Liver (tissue), 9 donors: Measurements from ENCODE around the gene NEUROG3. TPM values are rescaled to one million over a fixed set of nuclear protein-coding genes. Genes with fewer than 3 reads are reported as not detected.

Source experiments
- DNase-seq: peaks from one replicate; pipeline ENCODE4 v3.0.0-alpha.2; 2017; ENCODE audit warnings: low spot score
- H3K27ac ChIP-seq, 2 donors: one replicate each; pipeline ENCODE4 v1.7.0; 2013; ENCODE audit warnings: inconsistent platforms in 2 of 2, low read length in 2 of 2, control low read depth in 1 of 2, low read depth in 1 of 2, mild to moderate bottlenecking in 1 of 2
- H3K27me3 ChIP-seq, 4 donors: one replicate each; pipeline versions ENCODE4 v1.6.1 to v1.7.0; 2013; ENCODE audit warnings: low read length in 3 of 4, inconsistent platforms in 1 of 4, mild to moderate bottlenecking in 1 of 4, moderate library complexity in 1 of 4; ENCODE audit not compliant: control insufficient read depth in 4 of 4, insufficient read depth in 4 of 4
- H3K36me3 ChIP-seq, 4 donors: one replicate each; pipeline versions ENCODE4 v1.6.1 to v1.7.0; 2013; ENCODE audit warnings: low read length in 3 of 4, mild to moderate bottlenecking in 3 of 4, low read depth in 1 of 4, moderate library complexity in 1 of 4; ENCODE audit not compliant: control insufficient read depth in 4 of 4, insufficient read depth in 3 of 4
- H3K4me1 ChIP-seq, 4 donors: one replicate each; pipeline versions ENCODE4 v1.6.1 to v1.7.0; 2013; ENCODE audit warnings: low read length in 3 of 4, mild to moderate bottlenecking in 3 of 4, moderate library complexity in 1 of 4; ENCODE audit not compliant: control insufficient read depth in 4 of 4, insufficient read depth in 4 of 4
- H3K4me3 ChIP-seq, 3 donors: one replicate each; pipeline versions ENCODE4 v1.6.1 to v1.7.0; 2013; ENCODE audit warnings: low read length in 3 of 3, control low read depth in 1 of 3, low read depth in 1 of 3, mild to moderate bottlenecking in 1 of 3
- H3K9ac ChIP-seq, 2 donors: one replicate each; pipeline ENCODE4 v1.7.0; 2013; ENCODE audit warnings: low read length in 2 of 2, mild to moderate bottlenecking in 2 of 2, moderate library complexity in 2 of 2, control low read depth in 1 of 2, low read depth in 1 of 2
- H3K9me3 ChIP-seq, 4 donors: one replicate each; pipeline versions ENCODE4 v1.6.1 to v1.7.0; 2013; ENCODE audit warnings: low read length in 3 of 4; ENCODE audit not compliant: control insufficient read depth in 4 of 4
- ATF3 ChIP-seq: IDR thresholded peaks from 2 replicates; pipeline ENCODE4 v1.6.1; 2016; ENCODE audit warnings: antibody characterized with exemption
- CTCF ChIP-seq: fragments of 150-350 bp; IDR thresholded peaks from 2 replicates; pipeline ENCODE4 v1.5.1; 2017; ENCODE audit warnings: improper control_type of control experiment, low read depth, low read length; ENCODE audit not compliant: missing input control
- EGR1 ChIP-seq, 2 donors: IDR thresholded peaks; 2 replicates each; pipeline ENCODE4 v1.6.1; 2016 to 2018; ENCODE audit warnings: antibody characterized with exemption in 2 of 2, low read depth in 2 of 2
- FOXA1 ChIP-seq: IDR thresholded peaks from 2 replicates; pipeline ENCODE4 v1.6.1; 2016; ENCODE audit warnings: antibody characterized with exemption
- FOXA2 ChIP-seq: IDR thresholded peaks from 2 replicates; pipeline ENCODE4 v1.6.1; 2016; ENCODE audit warnings: antibody characterized with exemption
- GABPA ChIP-seq, 2 donors: IDR thresholded peaks in 1 of 2; conservative IDR thresholded peaks in 1 of 2; 2 replicates each; pipeline ENCODE4 v1.6.1; 2016; ENCODE audit warnings: antibody characterized with exemption in 2 of 2, mild to moderate bottlenecking in 1 of 2, moderate library complexity in 1 of 2
- HNF4A ChIP-seq, 2 donors: conservative IDR thresholded peaks; 2 replicates each; pipeline ENCODE4 v1.6.1; 2016; ENCODE audit warnings: antibody characterized with exemption in 2 of 2, mild to moderate bottlenecking in 2 of 2
- HNF4G ChIP-seq: IDR thresholded peaks from 2 replicates; pipeline ENCODE4 v1.6.1; 2016; ENCODE audit warnings: antibody characterized with exemption
- JUND ChIP-seq, 2 donors: IDR thresholded peaks; 2 replicates each; pipeline ENCODE4 v1.6.1; 2016; ENCODE audit warnings: antibody characterized with exemption in 2 of 2
- MAX ChIP-seq: IDR thresholded peaks from 2 replicates; pipeline ENCODE4 v1.6.1; 2016; ENCODE audit warnings: antibody characterized with exemption
- NR2F2 ChIP-seq: IDR thresholded peaks from 2 replicates; pipeline ENCODE4 v1.6.1; 2016; ENCODE audit warnings: antibody characterized with exemption
- SP1 ChIP-seq: IDR thresholded peaks from 2 replicates; pipeline ENCODE4 v1.6.1; 2018; ENCODE audit warnings: antibody characterized with exemption, mild to moderate bottlenecking
- TAF1 ChIP-seq: conservative IDR thresholded peaks from 2 replicates; pipeline ENCODE4 v1.6.1; 2016; ENCODE audit warnings: antibody characterized with exemption, mild to moderate bottlenecking
- YY1 ChIP-seq: IDR thresholded peaks from 2 replicates; pipeline ENCODE4 v1.6.1; 2016; ENCODE audit warnings: antibody characterized with exemption, mild to moderate bottlenecking
- whole genome bisulfite sequencing: extraction: QIAGEN DNeasy Blood & Tissue Kit; methylation state at CpG from one replicate; pipeline ENCODE4 v1.1.7; 2013; 5-methylcytosine and 5-hydroxymethylcytosine counted together
- polyA plus RNA-seq, 2 donors: library from polyadenylated mRNA; stranded (reverse) in 1 of 2; unstranded in 1 of 2; fragments of 200-250 nt in 1 of 2; fragments of >200 nt in 1 of 2; fragmentation: Nextera tagmentation in 1 of 2; extraction: Ambion mirVana in 1 of 2; gene quantifications; one replicate each; pipeline versions ENCODE4 v1.2.1 to v1.2.3, GENCODE V29; 2013 to 2015
- total RNA-seq, 2 donors: library from RNA; depleted of rRNA; stranded (reverse); fragments of >200 nt; gene quantifications; one replicate each; pipeline ENCODE4 v1.2.3, GENCODE V29; 2014
- TF ChIP-seq, protein P1 (sequence below): IDR thresholded peaks from 2 replicates; pipeline ENCODE4 v1.6.1; 2016; ENCODE audit warnings: antibody characterized with exemption
- TF ChIP-seq, protein P2 (sequence below): IDR thresholded peaks from 2 replicates; pipeline ENCODE4 v1.6.1; 2016; ENCODE audit warnings: antibody characterized with exemption, mild to moderate bottlenecking
- donor health status: healthy.
- donor health status: healthy.
- donor health status: healthy.
- donor health status: healthy.
- donor health status: healthy.

NEUROG3 gene
- total and polyA plus RNA-seq, 4 donors: not detected

DNA sequence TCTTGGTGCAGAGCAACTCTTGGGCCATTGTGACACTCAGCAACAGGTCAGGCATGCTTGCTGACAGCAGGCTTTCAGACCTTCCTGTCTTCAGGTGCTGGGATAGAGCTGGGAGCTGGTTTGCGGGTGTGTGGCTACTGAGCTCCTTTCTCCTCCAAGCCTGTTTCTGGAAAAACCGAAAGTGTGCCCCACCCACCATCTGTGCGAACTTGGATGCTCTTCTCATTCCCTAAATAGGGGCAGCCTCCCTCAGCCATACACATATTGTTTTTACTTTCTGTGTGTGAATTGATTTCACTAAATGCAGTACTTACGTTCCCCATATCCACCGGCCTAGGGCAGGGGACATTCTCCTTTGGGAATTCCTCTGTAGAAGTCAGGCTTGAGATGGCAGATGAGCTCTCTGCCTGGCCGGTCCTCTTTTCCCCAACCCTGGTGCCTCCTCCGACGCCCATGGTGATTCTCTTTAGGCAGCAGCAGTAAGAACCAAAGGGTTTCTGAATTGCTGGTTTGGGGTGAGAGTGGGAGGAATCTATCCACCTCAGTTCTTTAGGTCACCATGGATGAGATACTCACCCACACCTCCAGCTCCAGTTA is 6.3 kb upstream of the NEUROG3 start:
- Histone ChIP-seq H3K27me3 (peaks cover 0 to 26% (median 2%) of the 10 kb centered on the region in 4 donors), H3K9me3 (no peaks in the 10 kb centered on the region), H3K4me3 (no peak overlapping the region), H3K4me1 (peaks cover 0 to 12% (median 3%) of the 10 kb centered on the region in 4 donors), H3K27ac (no peak overlapping the region), H3K9ac (no peak overlapping the region), H3K36me3 (no peaks in the 10 kb centered on the region)
- TF ChIP-seq ATF3 (no peak), SP1 (no peak), MAX (no peak), GABPA (IDR thresholded peaks at IDR 0.05 in 1 of 2, conservative IDR thresholded peaks at IDR 0.05 in 1 of 2) (no peak)
- WGBS: 16% methylated on average over 8 of the region's 8 CpGs
- no peak for DNase-seq

DNA sequence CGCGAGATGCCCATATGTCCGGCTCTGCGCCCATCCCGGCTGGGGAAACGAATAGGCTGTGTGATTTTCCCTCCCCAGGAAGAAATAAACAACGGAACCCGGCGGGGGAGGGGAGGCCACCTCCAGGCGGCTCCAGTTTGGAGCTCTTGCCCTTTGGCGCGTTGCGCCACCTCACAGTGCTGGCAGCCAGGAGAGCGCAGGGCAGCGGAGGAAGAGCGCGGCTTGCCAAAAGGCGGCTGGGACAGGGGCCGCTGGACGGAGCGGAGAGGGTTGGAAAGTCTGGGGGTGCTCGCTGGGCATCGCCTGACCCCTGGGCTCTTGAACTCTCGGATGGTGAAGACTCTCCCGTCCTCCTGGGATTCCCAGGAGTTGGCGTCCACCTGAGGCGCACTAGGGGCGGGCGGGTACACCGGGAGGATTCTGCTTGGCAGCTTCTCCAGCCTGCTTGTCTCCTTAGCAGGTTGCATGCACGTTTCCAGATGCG is 5.3 kb upstream of the NEUROG3 start:
- peaks cover 0 to 26% (median 2%) of the 10 kb centered on the region in 4 donors for H3K27me3 ChIP-seq
- no peaks in the 10 kb centered on the region for H3K36me3 ChIP-seq
- H3K4me1 ChIP-seq: peaks cover 0 to 15% (median 3%) of the 10 kb centered on the region in 4 donors
- no peak overlapping the region for H3K27ac ChIP-seq
- H3K9me3 ChIP-seq: no peaks in the 10 kb centered on the region
- TF ChIP-seq FOXA1 (no peak), HNF4A (conservative IDR thresholded peaks at IDR 0.05) (peak in 1 of 2 donors; percentile 18)
- no peak overlapping the region for H3K9ac ChIP-seq
- H3K4me3 ChIP-seq: no peak overlapping the region
- DNase-seq: no peak
- WGBS: 4% methylated on average over 32 of the region's 32 CpGs

DNA sequence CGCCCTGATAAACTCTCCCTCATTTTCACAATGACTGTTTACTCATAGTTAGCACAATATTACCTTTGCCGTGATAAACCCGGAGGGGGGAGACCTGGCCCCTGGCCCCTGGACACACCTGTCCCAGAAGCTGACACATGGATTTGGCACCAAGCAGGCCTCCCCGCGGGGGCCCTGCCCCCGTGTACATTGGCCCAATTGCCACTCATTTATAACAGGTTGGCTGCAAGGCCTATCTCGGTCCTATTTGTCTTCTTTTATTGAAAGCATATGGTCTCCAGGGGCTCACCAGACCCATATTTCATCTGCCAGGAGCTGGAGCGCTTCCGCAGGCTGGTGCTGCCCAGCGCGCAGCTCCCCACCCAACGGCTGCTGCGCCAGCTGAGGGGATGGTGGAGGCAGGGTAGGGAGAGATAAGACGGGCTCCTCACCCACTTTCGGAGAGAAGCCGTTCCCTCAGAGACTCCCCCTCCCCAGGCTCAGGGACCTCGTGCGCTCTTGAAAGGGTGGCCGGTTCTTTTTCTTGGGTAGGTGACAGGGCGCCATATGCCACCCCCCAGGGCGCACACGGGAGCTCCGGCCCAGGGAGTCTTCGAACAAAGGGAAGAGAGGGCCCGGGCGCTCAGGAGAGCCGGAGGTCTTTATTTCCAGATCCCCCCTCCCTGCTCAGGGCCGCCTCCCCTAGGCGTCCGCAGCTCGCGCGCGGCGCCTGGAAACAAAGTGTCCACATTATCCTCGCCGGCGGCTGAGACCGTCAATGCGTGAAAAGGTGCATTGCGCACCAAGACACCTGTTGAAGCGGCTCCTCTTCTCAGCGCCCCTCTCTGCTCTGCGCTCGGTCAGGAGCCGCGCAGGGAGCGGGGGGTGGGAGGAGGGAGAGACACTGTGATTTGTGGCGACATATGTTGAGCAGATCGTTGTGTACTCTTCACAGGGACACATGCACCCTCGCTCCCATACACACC is 4.3 kb upstream of the NEUROG3 start:
- H3K36me3 ChIP-seq: no peaks in the 10 kb centered on the region
- no peak overlapping the region for H3K27ac ChIP-seq
- no peak for DNase-seq
- no peak overlapping the region for H3K9ac ChIP-seq
- 3% methylated on average over 51 of the region's 51 CpGs for WGBS
- H3K4me3 ChIP-seq: no peak overlapping the region
- peaks cover 0 to 34% (median 4%) of the 10 kb centered on the region in 4 donors for H3K27me3 ChIP-seq
- H3K9me3 ChIP-seq: no peaks in the 10 kb centered on the region
- H3K4me1 ChIP-seq: peaks cover 0 to 25% (median 6%) of the 10 kb centered on the region in 4 donors
- TF ChIP-seq HNF4A (conservative IDR thresholded peaks at IDR 0.05): no peak
- TF ChIP-seq CTCF: no peak
- no peak for TF ChIP-seq ATF3
- TF ChIP-seq JUND (IDR thresholded peaks at IDR 0.05): no peak
- TF ChIP-seq HNF4G: no peak
- TF ChIP-seq FOXA2: no peak
- no peak for TF ChIP-seq GABPA (IDR thresholded peaks at IDR 0.05 in 1 of 2, conservative IDR thresholded peaks at IDR 0.05 in 1 of 2)
- no peak for TF ChIP-seq EGR1 (IDR thresholded peaks at IDR 0.05; ENCODE audit: low read depth in 2 of 2)
- TF ChIP-seq, protein P1, sequence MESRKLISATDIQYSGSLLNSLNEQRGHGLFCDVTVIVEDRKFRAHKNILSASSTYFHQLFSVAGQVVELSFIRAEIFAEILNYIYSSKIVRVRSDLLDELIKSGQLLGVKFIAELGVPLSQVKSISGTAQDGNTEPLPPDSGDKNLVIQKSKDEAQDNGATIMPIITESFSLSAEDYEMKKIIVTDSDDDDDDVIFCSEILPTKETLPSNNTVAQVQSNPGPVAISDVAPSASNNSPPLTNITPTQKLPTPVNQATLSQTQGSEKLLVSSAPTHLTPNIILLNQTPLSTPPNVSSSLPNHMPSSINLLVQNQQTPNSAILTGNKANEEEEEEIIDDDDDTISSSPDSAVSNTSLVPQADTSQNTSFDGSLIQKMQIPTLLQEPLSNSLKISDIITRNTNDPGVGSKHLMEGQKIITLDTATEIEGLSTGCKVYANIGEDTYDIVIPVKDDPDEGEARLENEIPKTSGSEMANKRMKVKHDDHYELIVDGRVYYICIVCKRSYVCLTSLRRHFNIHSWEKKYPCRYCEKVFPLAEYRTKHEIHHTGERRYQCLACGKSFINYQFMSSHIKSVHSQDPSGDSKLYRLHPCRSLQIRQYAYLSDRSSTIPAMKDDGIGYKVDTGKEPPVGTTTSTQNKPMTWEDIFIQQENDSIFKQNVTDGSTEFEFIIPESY: no peak
- no peak for TF ChIP-seq NR2F2
- no peak for TF ChIP-seq FOXA1
- TF ChIP-seq YY1: no peak
- TF ChIP-seq, protein P2, sequence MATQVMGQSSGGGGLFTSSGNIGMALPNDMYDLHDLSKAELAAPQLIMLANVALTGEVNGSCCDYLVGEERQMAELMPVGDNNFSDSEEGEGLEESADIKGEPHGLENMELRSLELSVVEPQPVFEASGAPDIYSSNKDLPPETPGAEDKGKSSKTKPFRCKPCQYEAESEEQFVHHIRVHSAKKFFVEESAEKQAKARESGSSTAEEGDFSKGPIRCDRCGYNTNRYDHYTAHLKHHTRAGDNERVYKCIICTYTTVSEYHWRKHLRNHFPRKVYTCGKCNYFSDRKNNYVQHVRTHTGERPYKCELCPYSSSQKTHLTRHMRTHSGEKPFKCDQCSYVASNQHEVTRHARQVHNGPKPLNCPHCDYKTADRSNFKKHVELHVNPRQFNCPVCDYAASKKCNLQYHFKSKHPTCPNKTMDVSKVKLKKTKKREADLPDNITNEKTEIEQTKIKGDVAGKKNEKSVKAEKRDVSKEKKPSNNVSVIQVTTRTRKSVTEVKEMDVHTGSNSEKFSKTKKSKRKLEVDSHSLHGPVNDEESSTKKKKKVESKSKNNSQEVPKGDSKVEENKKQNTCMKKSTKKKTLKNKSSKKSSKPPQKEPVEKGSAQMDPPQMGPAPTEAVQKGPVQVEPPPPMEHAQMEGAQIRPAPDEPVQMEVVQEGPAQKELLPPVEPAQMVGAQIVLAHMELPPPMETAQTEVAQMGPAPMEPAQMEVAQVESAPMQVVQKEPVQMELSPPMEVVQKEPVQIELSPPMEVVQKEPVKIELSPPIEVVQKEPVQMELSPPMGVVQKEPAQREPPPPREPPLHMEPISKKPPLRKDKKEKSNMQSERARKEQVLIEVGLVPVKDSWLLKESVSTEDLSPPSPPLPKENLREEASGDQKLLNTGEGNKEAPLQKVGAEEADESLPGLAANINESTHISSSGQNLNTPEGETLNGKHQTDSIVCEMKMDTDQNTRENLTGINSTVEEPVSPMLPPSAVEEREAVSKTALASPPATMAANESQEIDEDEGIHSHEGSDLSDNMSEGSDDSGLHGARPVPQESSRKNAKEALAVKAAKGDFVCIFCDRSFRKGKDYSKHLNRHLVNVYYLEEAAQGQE: no peak
- no peak for TF ChIP-seq MAX
- TF ChIP-seq TAF1: no peak
